Measurements from ENCODE around the gene TTLL1. TPM values are rescaled to one million over a fixed set of nuclear protein-coding genes. Genes with fewer than 3 reads are reported as not detected.

Gene TTLL1
- total RNA-seq, 1 experiment from 2014 or later = 5.5 TPM

DNA sequence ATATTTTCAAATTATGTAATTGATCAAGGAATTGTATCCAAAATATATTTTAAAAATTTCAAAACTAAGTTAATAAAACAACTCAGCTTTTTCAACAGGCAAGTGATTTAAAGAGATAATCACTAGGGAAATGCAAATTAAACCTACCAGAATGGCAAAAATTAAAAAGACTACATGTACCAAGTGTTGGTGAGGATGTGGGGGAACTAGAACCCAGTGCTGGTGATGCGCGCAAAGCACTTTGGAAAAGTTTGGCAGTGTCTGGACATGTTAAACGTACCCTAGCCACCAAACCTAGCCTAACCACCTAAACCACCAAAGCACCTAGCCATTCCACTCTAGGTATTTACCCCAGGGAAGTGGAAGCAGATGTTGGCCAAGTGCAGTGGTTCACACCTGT, 97.1 kb downstream of the TTLL1 start (continued):
- no peak for TF ChIP-seq ATF6 (CRISPR knock-in tag; IDR thresholded peaks at IDR 0.05)

DNA sequence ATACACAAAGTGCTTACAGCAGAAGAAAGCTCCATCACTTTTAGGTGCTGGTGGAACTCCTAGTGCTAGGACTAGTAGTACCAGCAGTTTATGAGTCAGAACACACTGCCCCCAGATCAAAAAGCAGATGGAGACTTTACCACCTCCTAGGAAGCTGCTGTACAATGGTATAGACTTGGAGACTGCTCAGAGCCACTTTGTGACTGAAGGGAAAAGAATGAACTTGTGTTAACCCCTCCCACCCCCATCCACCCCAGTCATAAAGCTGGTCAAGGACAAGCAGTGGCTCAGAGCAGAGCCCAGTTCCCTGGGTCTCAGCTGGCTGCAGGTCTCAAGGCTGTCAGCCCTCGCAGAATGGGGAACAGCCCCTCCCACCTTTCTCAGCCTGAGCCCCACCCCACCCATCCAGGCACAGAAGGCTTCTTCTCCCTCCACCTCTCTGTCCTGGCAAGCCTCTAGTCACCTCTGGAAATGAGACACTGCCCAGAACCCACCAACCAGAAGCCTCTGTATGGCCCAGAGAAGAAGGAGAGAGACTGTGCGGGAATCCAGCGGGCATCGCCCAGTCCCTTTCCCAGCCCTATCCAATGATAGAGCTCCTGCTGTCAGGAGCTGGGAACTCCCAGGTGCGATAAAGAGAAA, 98.1 kb downstream of the TTLL1 start:
- TF ChIP-seq, protein P1, sequence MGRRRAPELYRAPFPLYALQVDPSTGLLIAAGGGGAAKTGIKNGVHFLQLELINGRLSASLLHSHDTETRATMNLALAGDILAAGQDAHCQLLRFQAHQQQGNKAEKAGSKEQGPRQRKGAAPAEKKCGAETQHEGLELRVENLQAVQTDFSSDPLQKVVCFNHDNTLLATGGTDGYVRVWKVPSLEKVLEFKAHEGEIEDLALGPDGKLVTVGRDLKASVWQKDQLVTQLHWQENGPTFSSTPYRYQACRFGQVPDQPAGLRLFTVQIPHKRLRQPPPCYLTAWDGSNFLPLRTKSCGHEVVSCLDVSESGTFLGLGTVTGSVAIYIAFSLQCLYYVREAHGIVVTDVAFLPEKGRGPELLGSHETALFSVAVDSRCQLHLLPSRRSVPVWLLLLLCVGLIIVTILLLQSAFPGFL (CRISPR knock-in tag; IDR thresholded peaks at IDR 0.05; ENCODE audit: borderline replicate concordance) = no peak
- TF ChIP-seq KAT7 (CRISPR knock-in tag; IDR thresholded peaks at IDR 0.05; ENCODE audit: borderline replicate concordance) = no peak
- TF ChIP-seq FOXP1 (CRISPR knock-in tag; IDR thresholded peaks at IDR 0.05; ENCODE audit: borderline replicate concordance) = no peak
- no peak for TF ChIP-seq SP1 (CRISPR knock-in tag; conservative IDR thresholded peaks at IDR 0.05)
- no peak for TF ChIP-seq SOX15 (CRISPR knock-in tag; IDR thresholded peaks at IDR 0.05)
- no peak for TF ChIP-seq GABPB1 (CRISPR knock-in tag; IDR thresholded peaks at IDR 0.05)
- peaks cover 44% of the 10 kb centered on the region for H3K4me1 Mint-ChIP-seq
- H3K9me3 Mint-ChIP-seq = no peaks in the 10 kb centered on the region
- CTCF ChIA-PET = interaction anchor here (0.9 to 2.0 kb wide), 6 partner anchors 10 to 123 kb away, joined by 3 to 14 read pairs (median 4); no protein-coding TSS in a partner anchor
- no peak overlapping the region for H3K4me3 Mint-ChIP-seq
- no peaks in the 10 kb centered on the region for H3K27me3 Mint-ChIP-seq (ENCODE audit: low read depth)
- no peak overlapping the region for H3K27ac Mint-ChIP-seq
- POLR2A ChIA-PET = interaction anchor here (1.4 kb wide), 1 partner anchor 23 kb away, joined by 3 read pairs; no protein-coding TSS in a partner anchor
- DNase-seq (ENCODE audit: low spot score) (no peak), ATAC-seq (peak; percentile 50)
- no peaks in the 10 kb centered on the region for H3K36me3 Mint-ChIP-seq

- ChIA-PET CTCF (interaction anchor here (0.9 to 2.0 kb wide), 10 partner anchors 11 to 238 kb away, joined by 3 to 14 read pairs (median 6); no protein-coding TSS in a partner anchor), POLR2A (interaction anchor here (0.7 kb wide), 1 partner anchor 18 kb away, joined by 3 read pairs; no protein-coding TSS in a partner anchor)
- peaks cover 50% of the 10 kb centered on the region for H3K4me1 Mint-ChIP-seq
- H3K27me3 Mint-ChIP-seq (ENCODE audit: low read depth) = no peaks in the 10 kb centered on the region
- H3K27ac Mint-ChIP-seq = no peak overlapping the region; the same call in 1 of the 2 replicates
- DNase-seq (ENCODE audit: low spot score) (no peak), ATAC-seq (peak; percentile 57)
- H3K9me3 Mint-ChIP-seq = no peaks in the 10 kb centered on the region
- no peak overlapping the region for H3K4me3 Mint-ChIP-seq
- no peaks in the 10 kb centered on the region for H3K36me3 Mint-ChIP-seq
- TF ChIP-seq ZNF232 (CRISPR knock-in tag; IDR thresholded peaks at IDR 0.05) = no peak
- no peak for TF ChIP-seq GTF2I (CRISPR knock-in tag; conservative IDR thresholded peaks at IDR 0.05)
- TF ChIP-seq, protein P2, sequence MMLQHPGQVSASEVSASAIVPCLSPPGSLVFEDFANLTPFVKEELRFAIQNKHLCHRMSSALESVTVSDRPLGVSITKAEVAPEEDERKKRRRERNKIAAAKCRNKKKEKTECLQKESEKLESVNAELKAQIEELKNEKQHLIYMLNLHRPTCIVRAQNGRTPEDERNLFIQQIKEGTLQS (CRISPR knock-in tag; conservative IDR thresholded peaks at IDR 0.05) = no peak
- no peak for TF ChIP-seq ZNF219 (CRISPR knock-in tag; IDR thresholded peaks at IDR 0.05; ENCODE audit: borderline replicate concordance)
- TF ChIP-seq FOXP1 (CRISPR knock-in tag; IDR thresholded peaks at IDR 0.05; ENCODE audit: borderline replicate concordance) = no peak
- no peak for TF ChIP-seq ATF6 (CRISPR knock-in tag; IDR thresholded peaks at IDR 0.05)
- TF ChIP-seq ZNF121 (CRISPR knock-in tag; IDR thresholded peaks at IDR 0.05) = no peak
- TF ChIP-seq ATF1 (CRISPR knock-in tag; IDR thresholded peaks at IDR 0.05) = no peak
- no peak for TF ChIP-seq AR (CRISPR knock-in tag; IDR thresholded peaks at IDR 0.05)
- no peak for TF ChIP-seq ZSCAN18 (CRISPR knock-in tag; IDR thresholded peaks at IDR 0.05)
- no peak for TF ChIP-seq ZNF263 (CRISPR knock-in tag; IDR thresholded peaks at IDR 0.05; ENCODE audit: low read depth)
- no peak for TF ChIP-seq NR2C2 (CRISPR knock-in tag; IDR thresholded peaks at IDR 0.05)
- no peak for TF ChIP-seq PRRX2 (CRISPR knock-in tag; IDR thresholded peaks at IDR 0.05)
- no peak for TF ChIP-seq TP53 (CRISPR knock-in tag; IDR thresholded peaks at IDR 0.05)
- TF ChIP-seq GABPB1 (CRISPR knock-in tag; IDR thresholded peaks at IDR 0.05) = no peak
- TF ChIP-seq USF1 (CRISPR knock-in tag; IDR thresholded peaks at IDR 0.05) = no peak
- TF ChIP-seq FOXJ3 (CRISPR knock-in tag; IDR thresholded peaks at IDR 0.05; ENCODE audit: borderline replicate concordance) = no peak
Observed at GRCh38 chr22:42990131-42990838, 98.9 kb downstream of the TTLL1 start.
